GM12875 (cell line): ENCODE data around the gene GPR176.

Experiments used
- H3K4me3 ChIP-seq: one replicate; pipeline ENCODE4 v1.5.1; 2011; ENCODE audit warnings: low read depth, low read length, control low read depth
- CTCF ChIP-seq: IDR thresholded peaks from 2 replicates; pipeline ENCODE4 v1.5.1; 2011; ENCODE audit warnings: low read depth, mild to moderate bottlenecking, control low read depth, inconsistent platforms, low read length, moderate library complexity, borderline replicate concordance; ENCODE audit not compliant: insufficient read depth

The GPR176 gene

GRCh38 chr15:39784125-39784524 is 135.9 kb downstream of the GPR176 start:
- no peak overlapping the region for H3K4me3 ChIP-seq

GRCh38 chr15:39783244-39783820 is 136.7 kb downstream of the GPR176 start:
- TF ChIP-seq CTCF = no peak
- H3K4me3 ChIP-seq = peak overlapping the region; percentile 77

More at GRCh38 chr15:39784125-39784524, 135.9 kb downstream of the GPR176 start:
- TF ChIP-seq CTCF = no peak

GRCh38 chr15:39782441-39783138 is 137.5 kb downstream of the GPR176 start, which contains the start of gene FSIP1:
FSIP1 (minus strand) TSS chr15:39782841; CDS start chr15:39776524, 6,317 bp downstream.
- no peak for TF ChIP-seq CTCF
- peak within 1 kb of the TSS; percentile 77 for H3K4me3 ChIP-seq

GRCh38 chr15:39781967-39782302 is 138.1 kb downstream of the GPR176 start:
- H3K4me3 ChIP-seq = no peak overlapping the region
- TF ChIP-seq CTCF = no peak

- no peak overlapping the region for H3K4me3 ChIP-seq
- no peak for TF ChIP-seq CTCF
Observed at GRCh38 chr15:39781147-39781966, 138.7 kb downstream of the GPR176 start.

GRCh38 chr15:39778021-39778420 is 142.0 kb downstream of the GPR176 start:
- H3K4me3 ChIP-seq = no peak overlapping the region
- TF ChIP-seq CTCF = no peak

- TF ChIP-seq CTCF = no peak
- H3K4me3 ChIP-seq = no peak overlapping the region
Observed at GRCh38 chr15:39777496-39777895, 142.6 kb downstream of the GPR176 start.
